ENCODE measurements around the gene ZGPAT.

DNA sequence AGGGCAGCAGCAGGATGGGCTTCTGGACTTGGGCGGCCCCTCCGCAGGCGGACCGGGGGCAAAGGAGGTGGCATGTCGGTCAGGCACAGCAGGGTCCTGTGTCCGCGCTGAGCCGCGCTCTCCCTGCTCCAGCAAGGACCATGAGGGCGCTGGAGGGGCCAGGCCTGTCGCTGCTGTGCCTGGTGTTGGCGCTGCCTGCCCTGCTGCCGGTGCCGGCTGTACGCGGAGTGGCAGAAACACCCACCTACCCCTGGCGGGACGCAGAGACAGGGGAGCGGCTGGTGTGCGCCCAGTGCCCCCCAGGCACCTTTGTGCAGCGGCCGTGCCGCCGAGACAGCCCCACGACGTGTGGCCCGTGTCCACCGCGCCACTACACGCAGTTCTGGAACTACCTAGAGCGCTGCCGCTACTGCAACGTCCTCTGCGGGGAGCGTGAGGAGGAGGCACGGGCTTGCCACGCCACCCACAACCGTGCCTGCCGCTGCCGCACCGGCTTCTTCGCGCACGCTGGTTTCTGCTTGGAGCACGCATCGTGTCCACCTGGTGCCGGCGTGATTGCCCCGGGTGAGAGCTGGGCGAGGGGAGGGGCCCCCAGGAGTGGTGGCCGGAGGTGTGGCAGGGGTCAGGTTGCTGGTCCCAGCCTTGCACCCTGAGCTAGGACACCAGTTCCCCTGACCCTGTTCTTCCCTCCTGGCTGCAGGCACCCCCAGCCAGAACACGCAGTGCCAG is 11.0 kb upstream of the ZGPAT start, which contains the start of gene TNFRSF6B:
- TF ChIP-seq CTCF (conservative IDR thresholded peaks at IDR 0.05; ENCODE audit: low read depth, low read length) (no peak), NFE2L2 (IDR thresholded peaks at IDR 0.05; ENCODE audit: low read depth, low read length) (no peak), POLR2A (IDR thresholded peaks at IDR 0.05; ENCODE audit: low read depth, low read length) (no peak; the same call in 1 of the 2 replicates), RFX5 (IDR thresholded peaks at IDR 0.05; ENCODE audit: low read depth, low read length) (no peak), SMC3 (IDR thresholded peaks at IDR 0.05; ENCODE audit: low read depth, low read length) (no peak), RAD21 (IDR thresholded peaks at IDR 0.05; ENCODE audit: low read length) (no peak), BHLHE40 (IDR thresholded peaks at IDR 0.05; ENCODE audit: low read depth, low read length) (no peak), MAZ (IDR thresholded peaks at IDR 0.05; ENCODE audit: borderline replicate concordance, low read depth, low read length) (no peak), MXI1 (IDR thresholded peaks at IDR 0.05; ENCODE audit: borderline replicate concordance, low read depth, low read length) (no peak), RCOR1 (IDR thresholded peaks at IDR 0.05; ENCODE audit: insufficient replicate concordance, low read length) (no peak)
- TF ChIP-seq, protein P1, sequence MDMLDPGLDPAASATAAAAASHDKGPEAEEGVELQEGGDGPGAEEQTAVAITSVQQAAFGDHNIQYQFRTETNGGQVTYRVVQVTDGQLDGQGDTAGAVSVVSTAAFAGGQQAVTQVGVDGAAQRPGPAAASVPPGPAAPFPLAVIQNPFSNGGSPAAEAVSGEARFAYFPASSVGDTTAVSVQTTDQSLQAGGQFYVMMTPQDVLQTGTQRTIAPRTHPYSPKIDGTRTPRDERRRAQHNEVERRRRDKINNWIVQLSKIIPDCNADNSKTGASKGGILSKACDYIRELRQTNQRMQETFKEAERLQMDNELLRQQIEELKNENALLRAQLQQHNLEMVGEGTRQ (IDR thresholded peaks at IDR 0.05; ENCODE audit: low read depth, low read length): no peak

Data from IMR-90 (cell line).